GM18867 (cell line): ENCODE data around the gene PHACTR1.

Source experiments
- ATAC-seq: cut with Tn5 transposase; IDR thresholded peaks from one replicate; pipeline ENCODE4 v1.9.1; 2021; ENCODE audit warnings: mild to moderate bottlenecking, moderate library complexity; ENCODE audit not compliant: unreplicated experiment

The PHACTR1 gene

GRCh38 chr6:13013681-13014503 is 297.3 kb downstream of the PHACTR1 start:
- no peak for ATAC-seq

GRCh38 chr6:13014504-13015378 is 298.2 kb downstream of the PHACTR1 start:
- no peak for ATAC-seq

GRCh38 chr6:13015379-13015681 is 298.8 kb downstream of the PHACTR1 start:
- ATAC-seq: no peak

- no peak for ATAC-seq
These were observed 308.0 kb downstream of the PHACTR1 start for GRCh38 chr6:13024616-13025015.

- ATAC-seq: no peak
These were observed 309.4 kb downstream of the PHACTR1 start for GRCh38 chr6:13025893-13026499.

- ATAC-seq: no peak
These were observed 310.0 kb downstream of the PHACTR1 start for GRCh38 chr6:13026557-13026956.

GRCh38 chr6:13027207-13027606 is 310.6 kb downstream of the PHACTR1 start:
- no peak for ATAC-seq

- ATAC-seq: no peak
These were observed 313.8 kb downstream of the PHACTR1 start for GRCh38 chr6:13030396-13030795.

- no peak for ATAC-seq
These were observed 316.0 kb downstream of the PHACTR1 start for GRCh38 chr6:13032566-13032965.

GRCh38 chr6:13033145-13033544 is 316.6 kb downstream of the PHACTR1 start:
- ATAC-seq: no peak

- ATAC-seq: no peak
These were observed 317.7 kb downstream of the PHACTR1 start for GRCh38 chr6:13034316-13034715.

GRCh38 chr6:13035606-13036005 is 319.0 kb downstream of the PHACTR1 start:
- ATAC-seq: no peak

GRCh38 chr6:13038315-13038714 is 321.7 kb downstream of the PHACTR1 start:
- no peak for ATAC-seq

- ATAC-seq: no peak
These were observed 322.2 kb downstream of the PHACTR1 start for GRCh38 chr6:13038741-13039190.

GRCh38 chr6:13044390-13044789 is 327.8 kb downstream of the PHACTR1 start:
- ATAC-seq: no peak

- no peak for ATAC-seq
These were observed 328.3 kb downstream of the PHACTR1 start for GRCh38 chr6:13044896-13045295.

- no peak for ATAC-seq
These were observed 329.1 kb downstream of the PHACTR1 start for GRCh38 chr6:13045676-13046075.

GRCh38 chr6:13046084-13046483 is 329.5 kb downstream of the PHACTR1 start:
- no peak for ATAC-seq

GRCh38 chr6:13048113-13048512 is 331.5 kb downstream of the PHACTR1 start:
- ATAC-seq: no peak

- no peak for ATAC-seq
These were observed 333.2 kb downstream of the PHACTR1 start for GRCh38 chr6:13049666-13050254.

GRCh38 chr6:13053006-13053461 is 336.5 kb downstream of the PHACTR1 start:
- ATAC-seq: no peak
